GM21717 (cell line): ENCODE results near the gene DNAH8.

Experiments
- ATAC-seq: cut with Tn5 transposase; IDR thresholded peaks from one replicate; pipeline ENCODE4 v1.9.1; 2021; ENCODE audit warnings: mild to moderate bottlenecking, moderate library complexity; ENCODE audit not compliant: unreplicated experiment

DNAH8 gene

GRCh38 chr6:39048481-39049399 is 333.6 kb downstream of the DNAH8 start, which contains the start of gene GLP1R:
Gene GLP1R, plus strand, starts transcription at chr6:39048781. Its CDS starts 60 bp downstream, at chr6:39048841.
- no peak for ATAC-seq

- no peak for ATAC-seq
Observed at GRCh38 chr6:39049575-39050283, 334.6 kb downstream of the DNAH8 start.

- ATAC-seq: no peak
Observed at GRCh38 chr6:39050453-39051112, 335.5 kb downstream of the DNAH8 start.

GRCh38 chr6:39051399-39052122 is 336.4 kb downstream of the DNAH8 start:
- ATAC-seq: no peak

GRCh38 chr6:39053016-39053624 is 338.0 kb downstream of the DNAH8 start:
- no peak for ATAC-seq

- ATAC-seq: no peak
Observed at GRCh38 chr6:39053854-39054576, 338.9 kb downstream of the DNAH8 start.

- ATAC-seq: no peak
Observed at GRCh38 chr6:39054577-39055142, 339.5 kb downstream of the DNAH8 start.

- ATAC-seq: no peak
Observed at GRCh38 chr6:39055661-39056060, 340.6 kb downstream of the DNAH8 start.

GRCh38 chr6:39056191-39056590 is 341.1 kb downstream of the DNAH8 start:
- no peak for ATAC-seq

GRCh38 chr6:39056681-39057080 is 341.6 kb downstream of the DNAH8 start:
- ATAC-seq: no peak

- no peak for ATAC-seq
Observed at GRCh38 chr6:39057251-39058155, 342.4 kb downstream of the DNAH8 start.

- ATAC-seq: no peak
Observed at GRCh38 chr6:39058471-39059147, 343.5 kb downstream of the DNAH8 start.

- no peak for ATAC-seq
Observed at GRCh38 chr6:39059496-39060310, 344.6 kb downstream of the DNAH8 start.

- ATAC-seq: no peak
Observed at GRCh38 chr6:39060467-39061160, 345.5 kb downstream of the DNAH8 start.

GRCh38 chr6:39061182-39061581 is 346.1 kb downstream of the DNAH8 start:
- ATAC-seq: no peak

GRCh38 chr6:39061588-39061987 is 346.5 kb downstream of the DNAH8 start:
- no peak for ATAC-seq
